ENCODE measurements around the gene MBTPS1. TPM values are rescaled to one million over a fixed set of nuclear protein-coding genes. Genes with fewer than 3 reads are reported as not detected.
A peak's percentile ranks its signal among the peaks of the same experiment; 100 is the strongest.

MBTPS1 gene
- total and polyA plus RNA-seq, 10 of the 15 experiments (the other 5 are each of a cell fraction or from before 2014, with no cell fraction given), result 1.3 to 43.9 (median 35.2) TPM

GRCh38 chr16:84062734-84063640 lies 53.8 kb downstream of the MBTPS1 start:
- ChIA-PET POLR2A (no interaction called here), SMC1A (ENCODE audit: uncharacterized antibody, unreplicated experiment) (no interaction called here), RAD21 (ENCODE audit: unreplicated experiment) (no interaction called here), CTCF (interaction anchor here (0.6 to 1.7 kb wide), 10 partner anchors 9 to 235 kb away, joined by 3 to 5 read pairs (median 3); partner anchors contain the start of gene TAF1C)
- no peak for DNase-seq (ENCODE audit: low read depth, low spot score)
- no peak overlapping the region for H3K27ac ChIP-seq (ENCODE audit: control insufficient read depth, insufficient read depth)
- in situ Hi-C loops (cut with MboI) (loop anchor here (5.0 kb wide), 2 partner anchors 106 to 236 kb away; no protein-coding TSS in a partner anchor), intact Hi-C loops (cut with micrococcal nuclease; ENCODE audit: unreplicated experiment) (loop anchor here (5.0 kb wide), 1 partner anchor 236 kb away; no protein-coding TSS in a partner anchor)
- H3K9me3 ChIP-seq (replicated peaks; ENCODE audit: control insufficient read depth, insufficient read depth, low read length), result no peaks in the 10 kb centered on the region
- BruUV-seq (replicated peaks), result no TSS peak
- H3K36me3 ChIP-seq (ENCODE audit: control insufficient read depth in 2 of 2, insufficient read depth in 2 of 2, low read length in 1 of 2), result peaks cover 29% of the 10 kb centered on the region in 2 experiments; a peak in 3 of 4 replicates
- no peak overlapping the region for H2AFZ ChIP-seq (ENCODE audit: control insufficient read depth, low read depth, low read length)
- WGBS (ENCODE audit: insufficient coverage, insufficient replicate concordance, low lambda C conversion rate, missing lambda C conversion rate), result 79% methylated on average over 25 of the region's 25 CpGs
- no peaks in the 10 kb centered on the region for H3K79me2 ChIP-seq (ENCODE audit: control insufficient read depth, insufficient read depth, low read length)
- no peaks in the 10 kb centered on the region for H3K27me3 ChIP-seq (replicated peaks in 1 of 2; ENCODE audit: control insufficient read depth in 2 of 2, insufficient read depth in 2 of 2, low read length in 1 of 2)
- no peak overlapping the region for H3K9ac ChIP-seq (ENCODE audit: control insufficient read depth, insufficient read depth, low read length)
- ATAC-seq, result peak; percentile 92
- H3K4me2 ChIP-seq (ENCODE audit: control insufficient read depth, insufficient read depth), result no peak overlapping the region
- no peak overlapping the region for H3K4me3 ChIP-seq
- no peak for FAIRE-seq
- H3K4me1 ChIP-seq (ENCODE audit: control insufficient read depth, insufficient read depth, low read length), result no peaks in the 10 kb centered on the region
- no peaks in the 10 kb centered on the region for H4K20me1 ChIP-seq (ENCODE audit: control insufficient read depth, insufficient read depth)
- TF ChIP-seq MXI1 (IDR thresholded peaks at IDR 0.05; ENCODE audit: low read depth, low read length) (no peak), CREB1 (IDR thresholded peaks at IDR 0.05; ENCODE audit: low read depth) (no peak), DPF2 (IDR thresholded peaks at IDR 0.05) (no peak), JUND (IDR thresholded peaks at IDR 0.05; ENCODE audit: low read depth, low read length) (no peak), CHD4 (IDR thresholded peaks at IDR 0.05) (no peak), KLF5 (IDR thresholded peaks at IDR 0.05; ENCODE audit: partially characterized antibody) (no peak), SMARCA5 (IDR thresholded peaks at IDR 0.05) (no peak), RAD21 (IDR thresholded peaks at IDR 0.05; ENCODE audit: insufficient read depth, low read depth, low read length) (0 out of 2 replicates have a peak, but pooled peaks have one; percentile 26), PML (IDR thresholded peaks at IDR 0.05; ENCODE audit: low read length) (no peak), GATAD2B (conservative IDR thresholded peaks at IDR 0.05; ENCODE audit: low read depth) (no peak), SMC3 (IDR thresholded peaks at IDR 0.05; ENCODE audit: borderline replicate concordance, low read length) (peak; percentile 49; the same call in 1 of the 2 replicates), NFIC (IDR thresholded peaks at IDR 0.05; ENCODE audit: low read depth, low read length) (no peak), CTCF (IDR thresholded peaks at IDR 0.05 in 2 of 3, conservative IDR thresholded peaks at IDR 0.05 in 1 of 3; ENCODE audit: control insufficient read depth in 2 of 3, extremely low read depth in 1 of 3, insufficient read depth in 1 of 3, low read depth in 3 of 3, low read length in 3 of 3) (peak; percentile 55 to 75 (median 71)), CUX1 (IDR thresholded peaks at IDR 0.05; ENCODE audit: insufficient replicate concordance, low read depth, low read length) (no peak)

Measured in GM12878 (cell line).